Measurements from ENCODE around the gene NKAP.
"Not testable (repeated sequence)": the region's sequence is repeated elsewhere in the genome, so short reads cannot be mapped to it uniquely, and the experiment has no call there.

NKAP gene

GRCh38 chrX:119935215-119935874 is 8.2 kb downstream of the NKAP start:
- ATAC-seq, result no peak

GRCh38 chrX:119922391-119922790 is 21.2 kb downstream of the NKAP start:
- not testable (repeated sequence) for ATAC-seq

- ATAC-seq, result no peak
These were observed 23.5 kb downstream of the NKAP start for GRCh38 chrX:119919835-119920585.

- no peak for ATAC-seq
These were observed 25.7 kb downstream of the NKAP start for GRCh38 chrX:119917877-119918276.

- no peak for ATAC-seq
These were observed 27.2 kb downstream of the NKAP start for GRCh38 chrX:119916310-119916709.

- no peak for ATAC-seq
These were observed 42.6 kb downstream of the NKAP start for GRCh38 chrX:119900976-119901375.

GRCh38 chrX:119899125-119899524 is 44.4 kb downstream of the NKAP start:
- no peak for ATAC-seq

GRCh38 chrX:119895843-119896326 is 47.7 kb downstream of the NKAP start, which contains the start of gene AKAP14:
Gene AKAP14, plus strand, starts transcription at chrX:119895893. Its CDS starts 7,331 bp downstream, at chrX:119903224.
- ATAC-seq, result no peak

- ATAC-seq, result not testable (repeated sequence)
These were observed 51.4 kb downstream of the NKAP start for GRCh38 chrX:119891961-119892692.

GRCh38 chrX:119890626-119891025 is 52.9 kb downstream of the NKAP start:
- not testable (repeated sequence) for ATAC-seq

- ATAC-seq, result peak; percentile 76 to 78
These were observed 55.7 kb downstream of the NKAP start for GRCh38 chrX:119887721-119888425.

GRCh38 chrX:119885554-119886428 is 57.8 kb downstream of the NKAP start:
- ATAC-seq, result no peak

GRCh38 chrX:119880552-119881437 is 62.8 kb downstream of the NKAP start:
- ATAC-seq, result peak; percentile 64 to 79

- no peak for ATAC-seq
These were observed 63.5 kb downstream of the NKAP start for GRCh38 chrX:119880076-119880475.

GRCh38 chrX:119878740-119879139 is 64.8 kb downstream of the NKAP start:
- no peak for ATAC-seq

GRCh38 chrX:119871599-119872395 is 71.8 kb downstream of the NKAP start, which contains the start of the genes NDUFA1 and RNF113A:
Gene NDUFA1, plus strand, starts transcription at chrX:119871832. Its CDS starts 80 bp downstream, at chrX:119871912.
Gene RNF113A, minus strand, starts transcription at chrX:119871733. Its CDS starts 120 bp downstream, at chrX:119871613.
- ATAC-seq, result peak; percentile 93 to 96

- peak; percentile 36 for ATAC-seq
These were observed 72.3 kb downstream of the NKAP start for GRCh38 chrX:119871245-119871598.
